Heart left ventricle (tissue), 16 donors: ENCODE data around the gene HOXB6. TPM values are rescaled to one million over a fixed set of nuclear protein-coding genes. Genes with fewer than 3 reads are reported as not detected.

Experiments
- ATAC-seq, 4 donors: fragments of 200-7000 bp; cut with Tn5 transposase; one replicate each; pipeline ENCODE4 v1.9.1; 2020 to 2022; ENCODE audit warnings: moderate library complexity in 4 of 4, mild to moderate bottlenecking in 3 of 4, moderate number of reproducible peaks in 1 of 4
- DNase-seq, 5 donors: peaks; one replicate each; pipeline ENCODE4 v3.0.0-alpha.2; 2020
- H3K27ac ChIP-seq, 12 donors: fragments of 200-600 bp; sonication (generic) in 4 of 12; one replicate each; pipeline versions ENCODE4 v1.5.0 to v1.8.0; 2016 to 2022; ENCODE audit warnings: mild to moderate bottlenecking in 2 of 12
- H3K27me3 ChIP-seq, 9 donors: fragments of 200-600 bp; sonication (generic) in 2 of 9; one replicate each; pipeline versions ENCODE4 v1.5.1 to v1.8.0; 2016 to 2022; ENCODE audit warnings: mild to moderate bottlenecking in 3 of 9
- H3K36me3 ChIP-seq, 9 donors: fragments of 200-600 bp; sonication (generic) in 2 of 9; one replicate each; pipeline versions ENCODE4 v1.5.0 to v1.8.0; 2018 to 2022; ENCODE audit warnings: mild to moderate bottlenecking in 2 of 9
- H3K4me1 ChIP-seq, 12 donors: fragments of 200-600 bp; sonication (generic) in 4 of 12; one replicate each; pipeline versions ENCODE4 v1.5.0 to v1.8.0; 2016 to 2022; ENCODE audit warnings: mild to moderate bottlenecking in 3 of 12
- H3K4me3 ChIP-seq, 12 donors: fragments of 200-600 bp; sonication (generic) in 4 of 12; one replicate each; pipeline versions ENCODE4 v1.5.0 to v1.8.0; 2017 to 2022; ENCODE audit warnings: mild to moderate bottlenecking in 9 of 12, moderate library complexity in 4 of 12
- H3K9me3 ChIP-seq, 12 donors: fragments of 200-600 bp; sonication (generic) in 4 of 12; one replicate each; pipeline versions ENCODE4 v1.5.0 to v1.8.0; 2016 to 2022; ENCODE audit warnings: mild to moderate bottlenecking in 1 of 12
- CTCF ChIP-seq, 12 donors: fragments of 200-600 bp; sonication (generic) in 4 of 12; IDR thresholded peaks; one replicate each; pipeline versions ENCODE4 v1.5.0 to v1.8.0; 2018 to 2022; ENCODE audit warnings: antibody characterized with exemption in 12 of 12, mild to moderate bottlenecking in 5 of 12
- POLR2A ChIP-seq, 2 donors: fragments of 450-650 bp; IDR thresholded peaks; one replicate each; pipeline ENCODE4 v1.6.1; 2017; ENCODE audit warnings: antibody characterized with exemption in 2 of 2, mild to moderate bottlenecking in 2 of 2, moderate library complexity in 2 of 2
- WGBS, 4 donors: extraction: QIAGEN DNeasy Blood & Tissue Kit in 2 of 4; methylation state at CpG; one replicate each; pipeline versions ENCODE4 v1.1.5 to v1.1.7; 2013 to 2018; 5-methylcytosine and 5-hydroxymethylcytosine counted together
- intact Hi-C, 10 donors: fragments of 100-400 bp; cut with DNase I; formaldehyde crosslinking; loops; one replicate each; pipeline versions ENCODE4 v1.11.1 to v1.14.2; 2022
- polyA plus RNA-seq, 2 donors: library from polyadenylated mRNA; stranded (reverse); fragments of 200-250 nt; gene quantifications; one replicate each; pipeline ENCODE4 v1.2.3, GENCODE V29; 2013
- total RNA-seq, 9 donors: library from RNA; depleted of rRNA in 2 of 9; stranded (reverse); fragments of >200 nt in 2 of 9; fragmentation: NEBNext Ultra II Directional in 3 of 9; extraction: Animal tissue kit (Norgen Biotek cat#: 25700) in 3 of 9; gene quantifications; one replicate each; pipeline versions ENCODE4 v1.1.0 to v1.2.4, GENCODE V29; 2016 to 2023
- donor health status: ischemic (EF 13 %, LVEDD 7.1; RV severe dilation, severe dysfunction).
- donor health status: healthy with polysubstance abuse.
- donor health status: DM: no; HTN: yes; CAD: no.
- donor health status: DM: no; HTN: no; CAD: no.
- donor health status: ischemic (EF 25% LVEDD 6.9; RV normal size, moderate dysfunction).
- donor health status: ischemic (EF 25% LVEDD 5.7; RV mildly dilated, moderate dysfunction).
- donor health status: healthy.
- donor health status: DM: yes; HTN: yes; CAD: no.
- donor health status: ischemic (EF 35%, LVEDD 5.7; RV mildly dilated, moderate dysfunction).
- donor health status: nonischemic (EF 11% LVEDD 7.7; RV severe dilation, severe dysfunction).
- donor health status: DM: yes; HTN: yes; CAD: no.
- donor health status: PGD.
- donor health status: ischemic (EF 29% LVEDD 5.4; RV normal size, mild dysfunction).
- donor health status: nonischemic (EF 23%, LVEDD 6.1; RV moderate dilation, normal function).

The HOXB6 gene
- total and polyA plus RNA-seq, 11 donors: 0.30 to 2.0 (median 0.54) TPM; not detected in 1

GRCh38 chr17:48556576-48557401 lies 48.0 kb downstream of the HOXB6 start:
- Histone ChIP-seq H3K4me1 (peaks cover 0 to 26% (median 0%) of the 10 kb centered on the region in 12 donors), H3K36me3 (peaks cover 0 to under 1% (median 0%) of the 10 kb centered on the region in 9 donors), H3K9me3 (no peaks in the 10 kb centered on the region), H3K4me3 (no peak overlapping the region), H3K27ac (peak overlapping the region in 1 of 12 donors; percentile 90), H3K27me3 (peaks cover 0 to 93% (median 62%) of the 10 kb centered on the region in 9 donors)
- ATAC-seq: no peak
- DNase-seq: no peak
- WGBS, 4 donors: 41 to 49% (median 46%) methylated on average over 7 of the region's 7 CpGs
- intact Hi-C loops: no loop called here
- TF ChIP-seq CTCF (IDR thresholded peaks at IDR 0.05) (no peak), POLR2A (IDR thresholded peaks at IDR 0.05) (no peak)

GRCh38 chr17:48556229-48556575 lies 48.6 kb downstream of the HOXB6 start:
- Histone ChIP-seq H3K9me3 (no peaks in the 10 kb centered on the region), H3K27ac (peak overlapping the region in 1 of 12 donors; percentile 90), H3K4me3 (no peak overlapping the region), H3K4me1 (peaks cover 0 to 23% (median 0%) of the 10 kb centered on the region in 12 donors), H3K36me3 (peaks cover 0 to 3% (median 0%) of the 10 kb centered on the region in 9 donors), H3K27me3 (peaks cover 0 to 93% (median 67%) of the 10 kb centered on the region in 9 donors)
- ATAC-seq (no peak), DNase-seq (no peak)
- intact Hi-C loops: no loop called here
- TF ChIP-seq POLR2A (IDR thresholded peaks at IDR 0.05) (no peak), CTCF (IDR thresholded peaks at IDR 0.05) (no peak)
- 43 to 67% (median 59%) methylated on average over 5 of the region's 5 CpGs for WGBS, 4 donors

- H3K27me3 ChIP-seq: peaks cover 0 to 96% (median 65%) of the 10 kb centered on the region in 9 donors
- no peak for DNase-seq
- TF ChIP-seq CTCF (IDR thresholded peaks at IDR 0.05) (no peak), POLR2A (IDR thresholded peaks at IDR 0.05) (no peak)
- H3K9me3 ChIP-seq: no peaks in the 10 kb centered on the region
- intact Hi-C loops: no loop called here
- peak in 2 of 4 donors; percentile 29 to 49 for ATAC-seq
- H3K4me1 ChIP-seq: peaks cover 0 to 28% (median 0%) of the 10 kb centered on the region in 12 donors
- H3K4me3 ChIP-seq: peak overlapping the region; percentile 15 to 63 (median 42)
- H3K27ac ChIP-seq: peak overlapping the region in 8 of 12 donors; percentile 22 to 90 (median 56)
- peaks cover 0 to 3% (median 0%) of the 10 kb centered on the region in 9 donors for H3K36me3 ChIP-seq
- WGBS, 4 donors: 8 to 49% (median 23%) methylated on average over 22 to 36 of the region's 36 CpGs
Measured at GRCh38 chr17:48555258-48556228, 49.2 kb downstream of the HOXB6 start.
